ENCODE data around the gene TMEM255B. TPM values are rescaled to one million over a fixed set of nuclear protein-coding genes. Genes with fewer than 3 reads are reported as not detected.

TMEM255B gene
- total RNA-seq, 1 experiment from 2014 or later: 4.7 TPM

GRCh38 chr13:113785051-113786010 lies 26.3 kb downstream of the TMEM255B start:
- TF ChIP-seq STAT6 (CRISPR knock-in tag; conservative IDR thresholded peaks at IDR 0.05; ENCODE audit: low read depth): no peak
- TF ChIP-seq ZNF416 (CRISPR knock-in tag; IDR thresholded peaks at IDR 0.05): no peak
- no peak for TF ChIP-seq E2F5 (CRISPR knock-in tag; IDR thresholded peaks at IDR 0.05)
- no peak for TF ChIP-seq RELA (CRISPR knock-in tag; IDR thresholded peaks at IDR 0.05; ENCODE audit: borderline replicate concordance)
- no peak for TF ChIP-seq SMAD4 (CRISPR knock-in tag; IDR thresholded peaks at IDR 0.05)
- no peak for TF ChIP-seq MAX (CRISPR knock-in tag; IDR thresholded peaks at IDR 0.05)
- TF ChIP-seq MLX (CRISPR knock-in tag; IDR thresholded peaks at IDR 0.05): no peak
- no peak for TF ChIP-seq ETV6 (CRISPR knock-in tag; IDR thresholded peaks at IDR 0.05)
- TF ChIP-seq ZNF281 (CRISPR knock-in tag; IDR thresholded peaks at IDR 0.05): no peak
- no peak for TF ChIP-seq ATF1 (CRISPR knock-in tag; IDR thresholded peaks at IDR 0.05)
- TF ChIP-seq JAZF1 (CRISPR knock-in tag; IDR thresholded peaks at IDR 0.05): no peak
- TF ChIP-seq GRHL2 (CRISPR knock-in tag; IDR thresholded peaks at IDR 0.05; ENCODE audit: insufficient replicate concordance, severe bottlenecking): no peak
- no peak for TF ChIP-seq KAT7 (CRISPR knock-in tag; IDR thresholded peaks at IDR 0.05; ENCODE audit: borderline replicate concordance)
- H3K27ac Mint-ChIP-seq: no peak overlapping the region
- no peaks in the 10 kb centered on the region; the same call in none of the 2 replicates for H3K9me3 Mint-ChIP-seq
- H3K4me1 Mint-ChIP-seq: peaks cover 13% of the 10 kb centered on the region
- POLR2A ChIA-PET: no interaction called here
- no peak overlapping the region for H3K4me3 Mint-ChIP-seq
- H3K36me3 Mint-ChIP-seq: peaks cover 20% of the 10 kb centered on the region
- DNase-seq (ENCODE audit: low spot score) (no peak), ATAC-seq (no peak)
- CTCF ChIA-PET: no interaction called here
- peaks cover 5% of the 10 kb centered on the region for H3K27me3 Mint-ChIP-seq (ENCODE audit: low read depth)

- POLR2A ChIA-PET: no interaction called here
- H3K9me3 Mint-ChIP-seq: no peaks in the 10 kb centered on the region; the same call in none of the 2 replicates
- ATAC-seq: no peak
These were observed 27.3 kb downstream of the TMEM255B start for GRCh38 chr13:113786262-113786841.

More at GRCh38 chr13:113786262-113786841, 27.3 kb downstream of the TMEM255B start:
- CTCF ChIA-PET: no interaction called here
- Mint-ChIP-seq H3K4me1 (peaks cover 13% of the 10 kb centered on the region), H3K36me3 (peaks cover 20% of the 10 kb centered on the region), H3K27ac (no peak overlapping the region), H3K4me3 (no peak overlapping the region), H3K27me3 (ENCODE audit: low read depth) (peaks cover 5% of the 10 kb centered on the region)
- TF ChIP-seq GRHL2 (CRISPR knock-in tag; IDR thresholded peaks at IDR 0.05; ENCODE audit: insufficient replicate concordance, severe bottlenecking): no peak
- TF ChIP-seq ZNF121 (CRISPR knock-in tag; IDR thresholded peaks at IDR 0.05): no peak
- TF ChIP-seq ESRRA (CRISPR knock-in tag; IDR thresholded peaks at IDR 0.05; ENCODE audit: borderline replicate concordance): no peak
- no peak for TF ChIP-seq PREB (CRISPR knock-in tag; IDR thresholded peaks at IDR 0.05; ENCODE audit: borderline replicate concordance)
- no peak for TF ChIP-seq TEAD4 (CRISPR knock-in tag; IDR thresholded peaks at IDR 0.05)
- DNase-seq (ENCODE audit: low spot score): no peak
